Panc1 (cell line): Measurements from ENCODE around the gene TFEB.

Experiments used
- CTCF ChIP-seq: fragments of 450-650 bp; IDR thresholded peaks from 2 replicates; pipeline ENCODE4 v1.5.1; 2017; ENCODE audit warnings: mild to moderate bottlenecking
- SIN3A ChIP-seq: IDR thresholded peaks from 2 replicates; pipeline ENCODE4 v1.6.1; 2012; ENCODE audit warnings: low read depth, mild to moderate bottlenecking, low read length, moderate library complexity, borderline replicate concordance; ENCODE audit not compliant: insufficient read depth

- no peak for TF ChIP-seq SIN3A
- no peak for TF ChIP-seq CTCF
These were observed 31.9 kb upstream of the TFEB start for GRCh38 chr6:41767112-41767833.
